Measurements from ENCODE around the gene ITPRIPL2.

The ITPRIPL2 gene

GRCh38 chr16:19073344-19073743, 40.4 kb upstream of the ITPRIPL2 start:
- no peak for DNase-seq (ENCODE audit: low read depth)
- TF ChIP-seq CTCF (IDR thresholded peaks at IDR 0.05; ENCODE audit: insufficient read depth, low read depth, low read length, missing control alignments): no peak
- no peak overlapping the region for H3K4me3 ChIP-seq (ENCODE audit: low read depth, low read length)

- no peak for TF ChIP-seq CTCF (IDR thresholded peaks at IDR 0.05; ENCODE audit: insufficient read depth, low read depth, low read length, missing control alignments)
- DNase-seq (ENCODE audit: low read depth): no peak
- no peak overlapping the region for H3K4me3 ChIP-seq (ENCODE audit: low read depth, low read length)
These were observed 39.9 kb upstream of the ITPRIPL2 start for GRCh38 chr16:19073863-19074262.

- DNase-seq (ENCODE audit: low read depth): no peak
- TF ChIP-seq CTCF (IDR thresholded peaks at IDR 0.05; ENCODE audit: insufficient read depth, low read depth, low read length, missing control alignments): no peak
These were observed 38.3 kb upstream of the ITPRIPL2 start for GRCh38 chr16:19075511-19075910.

GRCh38 chr16:19077879-19078278, 35.9 kb upstream of the ITPRIPL2 start:
- TF ChIP-seq CTCF (IDR thresholded peaks at IDR 0.05; ENCODE audit: insufficient read depth, low read depth, low read length, missing control alignments): no peak
- H3K4me3 ChIP-seq (ENCODE audit: low read depth, low read length): no peak overlapping the region
- DNase-seq (ENCODE audit: low read depth): no peak

More at GRCh38 chr16:19075511-19075910, 38.3 kb upstream of the ITPRIPL2 start:
- no peak overlapping the region for H3K4me3 ChIP-seq (ENCODE audit: low read depth, low read length)

GRCh38 chr16:19083670-19084069, 30.1 kb upstream of the ITPRIPL2 start:
- no peak for DNase-seq (ENCODE audit: low read depth)
- no peak overlapping the region for H3K4me3 ChIP-seq (ENCODE audit: low read depth, low read length)
- TF ChIP-seq CTCF (IDR thresholded peaks at IDR 0.05; ENCODE audit: insufficient read depth, low read depth, low read length, missing control alignments): no peak

- DNase-seq (ENCODE audit: low read depth): no peak
- H3K4me3 ChIP-seq (ENCODE audit: low read depth, low read length): no peak overlapping the region
- no peak for TF ChIP-seq CTCF (IDR thresholded peaks at IDR 0.05; ENCODE audit: insufficient read depth, low read depth, low read length, missing control alignments)
These were observed 29.6 kb upstream of the ITPRIPL2 start for GRCh38 chr16:19084139-19084538.

GRCh38 chr16:19084879-19085278, 28.9 kb upstream of the ITPRIPL2 start:
- DNase-seq (ENCODE audit: low read depth): no peak
- no peak for TF ChIP-seq CTCF (IDR thresholded peaks at IDR 0.05; ENCODE audit: insufficient read depth, low read depth, low read length, missing control alignments)
- H3K4me3 ChIP-seq (ENCODE audit: low read depth, low read length): no peak overlapping the region

Data from GM12865 (cell line).